Ishikawa (cell line): ENCODE data around the gene KLHL33.

ENCODE experiments used
- CEBPB ChIP-seq: IDR thresholded peaks from 2 replicates; pipeline ENCODE4 v1.6.1; 2012
- EGR1 ChIP-seq: IDR thresholded peaks from 2 replicates; pipeline ENCODE4 v1.6.1; 2012
- TAF1 ChIP-seq: IDR thresholded peaks from 2 replicates; pipeline ENCODE4 v1.6.1; 2012; ENCODE audit warnings: low read depth, mild to moderate bottlenecking

- TF ChIP-seq TAF1: no peak
- no peak for TF ChIP-seq EGR1
- TF ChIP-seq CEBPB: no peak
Observed at GRCh38 chr14:20377171-20377570, 58.8 kb downstream of the KLHL33 start.
